HEK293T (cell line): ENCODE results near the gene DOK3.

ENCODE experiments used
- BHLHE40 ChIP-seq: fragments of 450-650 bp; IDR thresholded peaks from 2 replicates; pipeline ENCODE4 v1.6.1; 2016; ENCODE audit warnings: mild to moderate bottlenecking, moderate library complexity, borderline replicate concordance
- CTBP1 ChIP-seq: fragments of 450-650 bp; IDR thresholded peaks from 2 replicates; pipeline ENCODE4 v1.6.1; 2016; ENCODE audit warnings: borderline replicate concordance
- ELF4 ChIP-seq: fragments of 450-650 bp; IDR thresholded peaks from 2 replicates; pipeline ENCODE4 v1.6.1; 2017; ENCODE audit warnings: antibody characterized with exemption
- FOXA1 ChIP-seq: fragments of 450-650 bp; IDR thresholded peaks from 2 replicates; pipeline ENCODE4 v1.6.1; 2016; ENCODE audit warnings: mild to moderate bottlenecking
- FOXM1 ChIP-seq: fragments of 450-650 bp; IDR thresholded peaks from 2 replicates; pipeline ENCODE4 v1.6.1; 2017; ENCODE audit warnings: mild to moderate bottlenecking, borderline replicate concordance
- HDGF ChIP-seq: fragments of 450-650 bp; IDR thresholded peaks from 2 replicates; pipeline ENCODE4 v1.6.1; 2017; ENCODE audit warnings: antibody characterized with exemption, borderline replicate concordance
- LEF1 ChIP-seq: fragments of 450-650 bp; IDR thresholded peaks from 2 replicates; pipeline ENCODE4 v1.6.1; 2017; ENCODE audit warnings: mild to moderate bottlenecking, borderline replicate concordance
- SP1 ChIP-seq: fragments of 450-650 bp; IDR thresholded peaks from 2 replicates; pipeline ENCODE4 v1.6.1; 2017
- SUZ12 ChIP-seq: fragments of 450-650 bp; IDR thresholded peaks from 2 replicates; pipeline ENCODE4 v1.6.1; 2016; ENCODE audit warnings: mild to moderate bottlenecking
- TARDBP ChIP-seq: fragments of 450-650 bp; IDR thresholded peaks from 2 replicates; pipeline ENCODE4 v1.6.1; 2016

DNA sequence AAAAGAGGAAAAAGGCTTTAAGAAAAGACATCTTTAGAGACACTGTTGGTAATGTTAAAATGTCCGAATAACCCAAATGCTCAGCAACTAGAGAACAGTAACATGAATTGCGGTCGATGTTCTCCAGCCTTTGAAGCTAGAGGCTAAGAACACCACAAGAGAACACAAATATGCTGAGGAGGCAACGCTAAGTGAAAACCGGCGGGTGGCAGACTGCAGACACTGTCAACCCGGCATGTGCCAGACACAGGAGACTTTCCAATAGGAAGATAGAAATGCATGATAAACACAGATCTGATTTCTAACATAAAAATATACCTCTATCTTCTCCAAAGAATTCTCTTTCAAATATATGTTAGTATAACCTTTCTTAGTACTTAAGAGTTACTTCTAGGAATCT is 25.5 kb upstream of the DOK3 start:
- TF ChIP-seq ELF4 (no peak), SP1 (no peak), CTBP1 (no peak), FOXA1 (no peak), HDGF (no peak), BHLHE40 (no peak), SUZ12 (no peak), LEF1 (no peak), TARDBP (no peak), FOXM1 (no peak)
